ENCODE measurements around the gene ZNF628. TPM values are rescaled to one million over a fixed set of nuclear protein-coding genes. Genes with fewer than 3 reads are reported as not detected.

ZNF628 gene
- total RNA-seq, 1 experiment from 2014 or later, result 21.7 TPM

- BruUV-seq (replicated peaks), result no TSS peak
- no peaks in the 10 kb centered on the region for H3K36me3 ChIP-seq (ENCODE audit: control insufficient read depth, insufficient read depth, low read length)
- no peak overlapping the region for H3K4me3 ChIP-seq (ENCODE audit: low read depth in 2 of 2, low read length in 2 of 2)
- H3K27ac ChIP-seq (ENCODE audit: low read length), result no peak overlapping the region
- no peak for DNase-seq (ENCODE audit: low read depth, low spot score)
- in situ Hi-C loops (cut with HindIII; ENCODE audit: low pct_unique_long_range_greater_than_20kb, low sequenced_read_pairs), result no loop called here
- no peak for ATAC-seq
- intact Hi-C loops (cut with micrococcal nuclease; ENCODE audit: unreplicated experiment), result no loop called here
- no peaks in the 10 kb centered on the region for H3K27me3 ChIP-seq (ENCODE audit: control insufficient read depth, insufficient read depth, low read length)
- H3K9me3 ChIP-seq (ENCODE audit: control insufficient read depth, insufficient read depth, low read depth, low read length), result no peaks in the 10 kb centered on the region
- no peak for TF ChIP-seq REST (IDR thresholded peaks at IDR 0.05; ENCODE audit: insufficient read depth in 1 of 2, low read depth in 2 of 2, low read length in 1 of 2)
- TF ChIP-seq TCF7L2 (IDR thresholded peaks at IDR 0.05; ENCODE audit: low read depth, low read length), result no peak
- no peak for TF ChIP-seq POLR2AphosphoS5 (IDR thresholded peaks at IDR 0.05; ENCODE audit: low read depth, low read length)
- TF ChIP-seq SIN3A (IDR thresholded peaks at IDR 0.05; ENCODE audit: borderline replicate concordance, insufficient read depth, low read depth, low read length), result no peak
- TF ChIP-seq CTCF (IDR thresholded peaks at IDR 0.05), result no peak
- ChIA-PET CTCF (interaction anchor here (0.6 to 2.8 kb wide), 3 partner anchors 13 to 38 kb away, joined by 3 to 31 read pairs (median 6); no protein-coding TSS in a partner anchor), POLR2A (no interaction called here)
- peaks cover 12% of the 10 kb centered on the region; the same call in 1 of the 2 replicates for H3K4me1 ChIP-seq (ENCODE audit: control insufficient read depth, insufficient read depth, low read length)
Measured at GRCh38 chr19:55466241-55466614, 10.2 kb upstream of the ZNF628 start.

- no peaks in the 10 kb centered on the region for H3K9me3 ChIP-seq (ENCODE audit: control insufficient read depth, insufficient read depth, low read depth, low read length)
- peak overlapping the region in 1 of 2 experiments; percentile 33; a peak in 1 of 4 replicates for H3K4me3 ChIP-seq (ENCODE audit: low read depth in 2 of 2, low read length in 2 of 2)
- DNase-seq (ENCODE audit: low read depth, low spot score) (no peak), ATAC-seq (peak; percentile 87)
- POLR2A ChIA-PET, result interaction anchor here (0.5 to 0.8 kb wide), 2 partner anchors 47 to 60 kb away, joined by 4 to 9 read pairs; partner anchors contain the start of gene UBE2S
- in situ Hi-C loops (cut with HindIII; ENCODE audit: low pct_unique_long_range_greater_than_20kb, low sequenced_read_pairs) (no loop called here), intact Hi-C loops (cut with micrococcal nuclease; ENCODE audit: unreplicated experiment) (no loop called here)
- CTCF ChIA-PET, result interaction anchor here (0.6 to 2.8 kb wide), 11 partner anchors 9 to 1870 kb away, joined by 3 to 31 read pairs (median 4); partner anchors contain the start of gene ZNF628
- BruUV-seq (replicated peaks), result no TSS peak
- peaks cover 10% of the 10 kb centered on the region for H3K4me1 ChIP-seq (ENCODE audit: control insufficient read depth, insufficient read depth, low read length)
- H3K27ac ChIP-seq (ENCODE audit: low read length), result 0 out of 2 replicates have a peak overlapping the region, but pooled peaks have one; percentile 48
- TF ChIP-seq CTCF (IDR thresholded peaks at IDR 0.05) (peak; percentile 100), TCF7L2 (IDR thresholded peaks at IDR 0.05; ENCODE audit: low read depth, low read length) (no peak), POLR2AphosphoS5 (IDR thresholded peaks at IDR 0.05; ENCODE audit: low read depth, low read length) (no peak), SIN3A (IDR thresholded peaks at IDR 0.05; ENCODE audit: borderline replicate concordance, insufficient read depth, low read depth, low read length) (no peak), REST (IDR thresholded peaks at IDR 0.05; ENCODE audit: insufficient read depth in 1 of 2, low read depth in 2 of 2, low read length in 1 of 2) (no peak)
- no peaks in the 10 kb centered on the region for H3K27me3 ChIP-seq (ENCODE audit: control insufficient read depth, insufficient read depth, low read length)
- H3K36me3 ChIP-seq (ENCODE audit: control insufficient read depth, insufficient read depth, low read length), result no peaks in the 10 kb centered on the region
Measured at GRCh38 chr19:55467236-55468053, 9.0 kb upstream of the ZNF628 start.
